IPS-NIHi7 (cell line): ENCODE data around the gene ATXN1.

ENCODE experiments used
- DNase-seq: peaks from one replicate; pipeline ENCODE4 v3.0.0; 2012; ENCODE audit warnings: mixed read lengths; ENCODE audit errors: extremely low spot score

Gene ATXN1

DNA sequence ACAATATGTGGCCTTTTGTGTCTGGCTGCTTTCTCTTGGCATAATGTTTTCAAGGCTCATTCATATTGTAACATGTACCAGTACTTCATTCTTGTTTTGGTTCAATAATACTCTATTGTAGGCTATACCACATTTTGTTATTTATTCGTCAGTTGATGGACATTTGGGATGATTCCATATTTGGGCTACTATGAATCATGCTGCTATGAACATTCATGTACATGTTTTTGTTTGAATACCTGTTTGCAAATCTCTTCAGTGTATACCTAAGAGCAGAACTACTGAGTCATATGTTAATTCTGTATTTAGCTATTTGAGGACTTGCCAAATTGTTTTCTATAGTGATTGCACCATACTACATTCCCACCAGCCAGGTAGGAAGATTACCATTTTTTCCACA, 263.0 kb downstream of the ATXN1 start:
- no peak for DNase-seq

DNA sequence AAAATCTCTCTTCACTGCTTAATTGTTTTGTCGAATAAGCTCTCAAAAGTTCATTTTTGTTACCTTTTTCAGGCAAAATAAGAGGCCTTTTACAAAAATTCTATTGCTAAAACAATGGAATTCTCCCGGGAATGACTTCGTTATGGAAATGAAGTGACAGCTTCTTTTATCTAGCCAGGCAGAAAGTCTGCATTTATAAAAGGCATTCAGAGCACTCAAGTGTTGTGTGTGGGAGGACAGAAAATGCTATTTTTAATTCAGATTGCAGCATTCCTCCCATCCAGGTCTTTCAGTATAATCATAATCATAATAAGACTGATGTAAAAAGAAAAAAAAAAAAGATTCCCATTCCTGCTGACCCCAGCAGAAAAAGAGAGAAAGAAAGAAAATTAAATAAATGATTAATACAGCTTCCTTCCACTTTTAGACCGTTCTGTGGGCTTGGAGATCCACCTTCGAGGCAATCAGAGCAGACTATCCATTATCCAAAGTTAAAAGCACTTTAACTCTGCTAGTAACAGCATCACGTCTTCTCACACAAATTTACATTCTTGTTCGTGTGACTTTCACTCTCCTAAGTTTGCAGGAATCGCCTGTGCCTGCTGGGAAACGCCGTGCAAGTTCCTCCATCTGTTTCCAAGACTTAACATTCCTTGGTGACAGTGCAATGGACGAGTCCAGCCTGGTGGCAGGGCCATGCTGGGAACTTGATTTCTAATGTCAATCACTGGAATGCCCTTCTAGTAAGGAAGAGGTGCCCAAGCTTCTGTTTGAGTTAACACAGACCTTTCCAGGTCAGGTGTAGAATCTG, 264.1 kb downstream of the ATXN1 start:
- DNase-seq: no peak

DNA sequence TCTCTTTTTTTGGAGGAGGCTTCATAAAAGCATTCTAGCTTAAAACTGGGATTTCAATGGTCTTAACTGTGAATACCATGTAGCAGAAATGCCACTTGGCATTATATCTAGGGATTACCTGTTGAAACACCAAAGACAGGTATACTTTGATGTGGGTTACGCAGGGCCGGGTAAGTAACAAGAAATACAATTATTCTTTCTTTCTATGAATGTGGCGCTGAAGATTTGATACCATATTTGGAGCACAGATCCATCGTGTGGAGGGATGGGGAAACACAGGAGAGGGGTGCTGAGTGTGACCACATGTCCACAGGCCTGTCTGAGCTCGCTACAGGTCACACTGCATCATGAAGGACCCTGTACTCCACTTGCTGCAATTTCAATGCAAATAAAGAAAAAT, 265.1 kb downstream of the ATXN1 start:
- no peak for DNase-seq

DNA sequence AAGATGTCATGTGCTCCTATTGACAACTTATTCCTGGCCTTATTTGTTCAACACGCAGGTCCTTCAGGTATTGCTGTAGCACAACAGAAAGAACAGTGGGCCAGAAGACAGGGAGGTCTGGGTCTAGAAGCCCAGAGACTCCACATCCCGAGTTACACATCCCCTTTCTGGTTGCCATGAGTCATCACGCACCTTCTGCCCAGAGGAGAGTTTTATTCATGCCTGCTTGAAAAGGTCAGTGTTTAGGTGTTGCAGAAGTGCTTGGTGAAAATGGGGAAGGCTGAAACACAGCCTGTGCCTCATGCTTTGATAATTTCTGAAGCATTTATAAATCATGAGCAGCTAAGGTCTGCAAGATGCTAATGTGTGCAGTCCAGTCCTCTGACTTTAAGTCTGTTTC, 266.5 kb downstream of the ATXN1 start:
- peak; percentile 57 for DNase-seq

DNA sequence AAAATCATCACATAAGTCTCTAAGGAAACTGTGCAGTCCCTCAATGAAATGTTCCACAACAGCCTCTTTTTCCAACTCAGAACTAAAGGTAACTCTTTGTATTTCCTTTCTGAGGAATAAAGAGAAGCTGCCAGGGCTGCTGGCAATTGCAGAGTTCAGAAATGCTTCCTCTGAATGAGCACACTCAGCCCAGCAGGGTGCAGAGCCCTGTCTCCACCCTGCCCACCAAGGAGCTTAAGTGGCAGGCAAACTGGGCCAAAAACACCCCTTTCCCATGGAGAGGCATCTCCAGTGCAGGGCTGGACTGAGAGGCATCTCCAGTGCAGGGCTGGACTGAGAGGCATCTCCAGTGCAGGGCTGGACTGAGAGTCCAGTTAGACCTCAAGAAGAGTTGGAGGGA, 267.5 kb downstream of the ATXN1 start:
- no peak for DNase-seq

DNA sequence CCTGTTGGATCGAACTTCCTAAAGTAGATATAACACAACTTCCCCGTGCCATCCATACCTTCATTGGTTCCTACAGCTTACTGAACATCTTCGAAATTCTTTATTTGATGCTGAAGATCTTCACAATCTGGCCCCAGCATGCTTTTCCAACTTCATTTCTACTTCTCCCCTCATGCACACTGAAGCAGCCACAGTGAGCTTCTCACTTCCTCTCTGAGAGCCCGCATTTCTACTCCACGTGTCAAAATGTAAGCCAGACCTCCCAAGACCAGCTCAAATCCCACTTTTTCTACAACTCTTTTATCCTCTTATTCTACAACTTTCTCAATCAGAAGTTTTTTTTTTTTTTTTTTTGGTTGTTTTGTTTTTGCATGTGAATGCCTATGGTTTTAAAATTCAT, 268.1 kb downstream of the ATXN1 start:
- no peak for DNase-seq

DNA sequence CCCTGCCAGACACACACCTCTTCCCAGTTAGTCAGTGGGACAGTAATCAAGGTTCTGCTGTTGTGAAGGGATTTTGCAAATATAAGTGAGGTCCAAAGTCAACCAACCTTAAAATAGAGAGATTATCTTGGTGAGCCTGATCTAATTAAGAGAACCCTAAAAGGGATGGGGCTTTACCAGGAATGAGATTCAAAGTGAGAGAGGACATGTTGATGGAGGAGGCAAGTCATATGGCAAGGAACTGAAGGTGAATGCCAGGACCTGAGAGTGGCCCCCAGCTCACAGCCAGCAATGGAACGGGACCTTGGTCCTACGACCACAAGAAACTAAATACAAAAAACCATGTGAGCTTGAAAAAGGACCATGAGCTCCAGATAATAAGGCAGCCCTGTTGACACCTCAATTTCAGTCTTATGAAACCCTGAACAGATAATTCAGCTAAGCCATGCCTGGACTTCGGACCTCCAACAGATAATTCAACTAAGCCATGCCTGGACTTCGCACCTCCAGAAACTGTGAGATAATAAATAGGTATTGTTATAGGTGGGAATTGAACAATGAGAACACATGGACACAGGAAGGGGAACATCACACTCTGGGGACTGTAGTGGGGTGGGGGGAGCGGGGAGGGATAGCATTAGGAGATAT, 269.5 kb downstream of the ATXN1 start:
- DNase-seq: no peak

DNA sequence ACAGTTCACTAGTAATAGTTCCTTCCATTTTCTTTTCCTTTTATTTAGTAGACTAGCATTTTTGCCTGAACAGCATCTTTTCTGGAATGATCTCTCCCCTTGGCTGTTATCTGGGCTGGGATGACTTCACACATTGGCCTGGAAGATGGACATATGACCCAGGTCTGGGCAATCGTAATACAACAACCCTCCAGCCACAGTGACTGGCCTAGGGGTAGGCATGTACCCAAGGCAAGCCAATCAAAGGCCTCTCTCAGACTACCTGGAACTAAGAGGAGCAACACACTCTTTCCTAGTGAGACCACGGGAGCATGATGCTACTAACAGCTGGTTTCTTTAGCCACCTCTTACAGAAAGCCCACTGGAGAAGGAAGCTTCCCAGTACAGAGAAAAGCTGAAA, 270.6 kb downstream of the ATXN1 start:
- no peak for DNase-seq

DNA sequence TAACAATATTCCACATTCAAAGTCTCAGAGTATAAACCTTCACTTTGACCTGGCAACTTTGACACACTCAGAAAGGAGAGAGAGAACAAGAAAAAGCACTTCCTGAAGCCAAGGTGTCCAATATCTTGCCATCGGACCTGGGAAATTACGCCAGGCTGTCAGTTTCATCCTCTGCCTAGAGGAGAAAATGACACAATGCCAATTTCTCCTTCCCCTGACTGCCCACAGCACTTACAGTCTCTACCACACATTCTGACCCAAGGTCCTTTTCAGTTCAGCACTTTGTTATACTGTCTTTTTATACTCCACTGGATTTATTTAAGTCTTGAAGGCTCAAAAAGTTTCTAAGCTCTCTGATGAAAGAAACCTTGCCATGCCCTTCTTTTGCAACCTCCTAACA, 272.4 kb downstream of the ATXN1 start:
- DNase-seq: no peak

DNA sequence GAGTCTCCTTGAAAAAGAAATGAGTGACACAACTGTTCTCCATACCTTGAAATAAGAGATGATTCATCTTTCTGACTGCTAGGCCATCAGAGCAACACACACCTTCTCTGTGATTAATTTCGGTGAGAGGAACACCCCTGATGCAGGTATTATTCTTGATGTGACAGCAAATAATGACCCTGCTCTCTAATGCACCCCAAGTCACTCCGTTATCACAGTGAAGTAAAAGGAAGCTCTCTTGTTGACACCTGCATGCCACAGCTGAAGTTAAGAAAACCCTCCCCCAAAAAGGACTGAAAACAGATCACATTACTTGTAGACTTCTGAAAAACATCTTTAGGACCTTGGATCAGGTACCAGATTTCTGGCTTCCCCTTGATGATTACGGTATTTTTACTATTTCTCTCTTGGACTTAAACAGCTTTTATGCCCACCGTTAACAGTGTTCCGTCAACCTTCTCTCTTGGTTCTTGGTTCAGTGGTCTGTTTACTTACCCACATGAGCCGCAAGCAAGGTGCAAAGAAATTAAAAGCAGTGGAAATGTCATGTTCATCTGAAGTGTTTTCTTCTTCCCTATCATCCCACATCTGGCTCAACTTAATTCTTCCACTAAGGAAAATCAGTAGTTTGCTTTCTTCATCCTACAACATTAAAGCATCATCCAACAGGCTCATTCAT, 273.1 kb downstream of the ATXN1 start:
- no peak for DNase-seq

DNA sequence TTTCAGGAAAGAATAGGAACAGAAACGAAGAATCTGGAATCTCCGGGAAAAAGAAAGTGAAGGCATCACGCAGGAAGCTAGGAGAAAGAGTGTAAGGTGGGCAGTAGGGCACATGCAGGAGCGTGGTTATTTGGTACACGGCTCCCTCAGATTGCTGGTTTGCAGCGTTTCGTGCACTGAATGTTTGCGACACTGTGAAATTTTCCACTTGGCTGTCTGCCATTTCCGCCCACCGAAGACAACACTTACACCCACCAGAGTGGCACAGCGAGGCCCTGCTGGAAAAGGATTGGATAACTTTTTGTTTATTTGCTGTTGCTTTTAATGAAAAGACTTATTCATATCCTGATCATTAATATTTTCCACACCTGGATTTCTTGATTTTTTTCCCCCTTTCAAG, 274.6 kb downstream of the ATXN1 start:
- no peak for DNase-seq

DNA sequence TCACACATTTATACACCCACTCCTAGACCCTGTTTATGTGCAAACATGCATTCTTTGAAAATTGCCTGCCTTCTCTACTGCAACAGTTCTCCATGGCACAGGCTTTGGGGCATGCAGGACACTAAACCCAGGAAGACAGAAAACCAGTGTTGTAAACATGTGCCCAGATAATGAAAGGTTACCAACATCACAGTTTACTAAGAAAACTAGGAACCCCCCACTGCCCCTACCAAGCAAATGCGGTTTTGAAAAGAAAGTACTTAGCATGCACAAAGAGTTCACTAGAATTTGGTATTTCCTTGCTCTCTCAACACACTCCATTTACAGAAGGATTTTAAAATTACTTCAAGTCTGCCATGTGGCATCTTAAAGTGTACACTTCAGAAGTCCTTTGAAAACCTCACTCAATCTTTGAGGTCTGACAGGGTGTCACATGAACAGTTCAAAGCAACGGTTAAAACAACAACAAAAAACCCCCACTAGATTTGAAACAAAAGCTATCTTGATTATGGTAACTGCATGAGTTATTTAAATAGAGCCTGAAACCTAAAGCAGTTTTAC, 277.9 kb downstream of the ATXN1 start:
- no peak for DNase-seq

DNA sequence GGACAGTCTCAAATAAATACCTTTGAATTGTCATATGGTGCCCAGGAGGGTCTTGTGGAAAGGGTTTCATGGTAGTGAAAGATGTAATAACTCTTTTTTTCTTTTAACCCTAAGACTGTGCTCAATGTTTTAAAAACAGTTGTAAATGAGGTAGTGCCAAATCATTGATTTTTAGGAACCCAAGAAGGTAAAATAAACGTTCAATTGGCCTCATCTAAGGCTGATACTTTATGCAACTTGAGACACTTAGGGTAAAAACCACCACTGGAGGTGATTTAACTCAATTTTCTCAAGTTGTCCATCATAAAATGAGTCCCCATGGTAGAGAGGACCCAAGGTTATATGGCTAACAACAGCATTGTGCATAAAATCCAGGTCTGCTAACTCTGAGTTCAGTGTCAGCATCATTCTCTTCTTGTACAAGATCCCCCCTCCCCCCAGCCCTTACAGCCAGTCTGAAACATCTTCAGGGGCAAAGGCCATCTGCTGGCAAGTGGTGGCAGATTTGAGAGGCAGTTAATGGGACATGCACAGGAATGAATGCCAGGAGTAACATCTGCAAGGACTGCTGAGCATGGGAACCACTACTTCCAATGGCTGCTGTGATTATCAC, 278.5 kb downstream of the ATXN1 start:
- no peak for DNase-seq

DNA sequence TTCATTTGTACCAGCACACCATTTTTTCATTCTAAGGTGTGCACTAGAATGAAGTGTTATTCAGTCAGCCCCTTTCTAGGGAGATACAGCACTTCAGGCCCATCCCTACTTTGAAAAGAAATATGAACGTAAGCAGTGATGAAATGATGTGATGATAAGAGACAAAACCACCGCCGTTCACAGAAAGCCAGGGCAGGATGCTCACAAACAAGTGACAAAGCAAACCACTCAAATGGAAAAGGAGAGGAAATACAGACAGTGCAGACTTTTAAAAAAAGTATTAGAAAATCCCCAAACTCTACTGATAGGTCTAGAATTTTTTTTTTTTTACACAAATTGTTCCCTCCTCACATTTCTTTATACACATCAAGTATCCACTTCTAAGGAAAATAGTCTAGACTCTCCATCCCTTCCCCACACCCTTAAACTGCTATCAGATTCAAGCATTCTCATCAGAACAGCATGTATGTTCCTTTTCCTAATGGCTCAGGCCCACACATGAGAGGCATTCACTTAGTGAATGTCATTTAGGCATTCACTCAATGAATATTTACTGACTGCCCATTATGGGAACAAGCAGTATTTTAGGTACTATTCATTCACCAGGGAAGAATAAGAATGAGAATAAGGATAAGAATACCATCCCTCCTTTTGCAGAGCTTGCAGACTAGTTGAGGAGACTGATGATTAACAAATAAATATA, 279.4 kb downstream of the ATXN1 start:
- no peak for DNase-seq

DNA sequence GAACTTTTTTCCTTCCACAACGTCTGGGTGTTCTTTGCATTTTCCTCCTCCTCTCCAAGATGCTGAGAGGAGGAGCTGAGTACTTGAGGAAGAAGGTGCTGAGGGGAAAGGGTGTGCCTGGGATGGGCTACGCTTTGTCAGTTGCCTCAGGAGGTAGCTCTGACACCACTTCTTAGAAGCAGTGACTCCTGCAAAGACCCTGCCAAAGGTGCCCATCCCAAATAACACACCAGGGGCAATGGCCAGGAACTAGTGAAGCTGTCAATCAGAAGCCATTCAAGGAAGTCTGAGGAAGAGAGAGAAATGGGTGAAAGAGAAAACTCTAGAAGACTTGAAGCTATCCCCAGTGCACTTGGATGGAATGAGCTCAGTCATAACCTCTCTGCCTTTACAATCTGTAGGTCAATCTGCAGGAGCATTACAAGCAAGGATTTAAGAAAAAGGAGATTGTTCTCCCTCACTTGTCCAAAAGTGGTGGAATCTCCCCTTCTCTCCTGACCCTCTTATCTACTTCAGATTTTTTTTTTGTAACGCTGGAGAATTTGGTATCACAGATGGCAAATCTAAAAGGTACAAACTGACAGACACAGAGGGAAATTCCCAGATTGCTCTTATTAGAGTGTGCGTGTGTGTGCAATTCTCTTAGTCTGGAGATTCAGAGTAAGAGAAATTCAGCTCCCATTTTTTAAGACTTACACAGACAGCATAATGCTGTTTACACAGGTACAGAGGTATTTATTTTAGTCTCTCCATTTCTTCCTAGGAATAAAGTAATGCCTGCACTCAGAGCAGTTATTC, 280.3 kb downstream of the ATXN1 start:
- DNase-seq: no peak

DNA sequence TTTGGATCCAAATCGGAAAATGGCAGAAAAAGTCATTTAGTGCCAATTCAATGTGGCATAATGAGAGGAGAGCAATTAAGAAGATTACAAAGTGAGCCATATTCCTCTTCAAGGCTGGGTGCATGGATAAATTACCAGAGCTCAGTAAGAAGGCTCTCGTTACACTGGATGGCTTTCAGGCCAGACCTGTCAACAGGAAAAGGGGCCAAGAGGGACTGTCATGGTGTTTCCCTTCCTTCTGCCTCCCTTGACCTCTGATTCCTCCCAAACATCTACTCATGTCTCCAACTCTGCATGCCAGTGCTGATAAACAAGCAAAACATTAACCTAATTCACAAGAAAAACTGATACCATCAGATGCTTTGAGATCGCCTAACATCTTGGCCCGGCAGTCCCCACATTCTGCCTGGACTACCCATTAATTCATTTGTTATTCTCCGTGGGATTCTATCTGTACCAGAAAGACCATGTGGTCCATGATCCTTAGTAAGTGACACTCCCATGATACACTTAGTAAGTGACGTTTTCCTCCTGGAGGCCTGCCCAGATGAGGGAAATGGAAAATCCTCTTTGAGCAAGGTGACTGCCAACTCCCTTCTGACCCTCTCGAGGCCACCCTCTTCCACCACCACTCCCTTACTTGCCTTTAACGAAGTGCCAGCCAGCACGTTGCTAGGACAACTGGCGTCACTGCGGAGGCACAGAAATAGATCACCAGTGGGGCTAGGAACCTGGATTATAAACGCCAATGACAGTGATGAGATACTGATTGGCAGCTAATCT, 283.7 kb downstream of the ATXN1 start:
- DNase-seq: no peak

DNA sequence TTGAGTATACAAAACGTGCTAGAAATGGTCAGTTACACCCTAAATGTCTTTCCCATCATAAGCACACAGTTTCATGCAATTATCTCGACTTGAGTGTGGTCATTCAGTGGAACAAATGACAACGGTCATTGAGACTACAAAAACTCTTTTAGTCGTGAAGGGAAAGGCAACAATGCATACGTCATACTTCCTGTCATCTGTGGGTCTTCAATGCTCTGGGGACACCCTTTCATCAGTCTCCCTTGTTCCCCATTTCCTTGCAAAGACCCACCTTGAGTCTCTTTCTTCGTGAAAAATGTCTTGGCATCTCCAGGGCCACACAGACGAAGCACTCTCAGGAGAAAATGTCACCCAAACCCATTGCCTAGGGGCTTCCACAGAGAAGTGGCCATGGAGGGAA, 284.4 kb downstream of the ATXN1 start:
- DNase-seq: no peak

DNA sequence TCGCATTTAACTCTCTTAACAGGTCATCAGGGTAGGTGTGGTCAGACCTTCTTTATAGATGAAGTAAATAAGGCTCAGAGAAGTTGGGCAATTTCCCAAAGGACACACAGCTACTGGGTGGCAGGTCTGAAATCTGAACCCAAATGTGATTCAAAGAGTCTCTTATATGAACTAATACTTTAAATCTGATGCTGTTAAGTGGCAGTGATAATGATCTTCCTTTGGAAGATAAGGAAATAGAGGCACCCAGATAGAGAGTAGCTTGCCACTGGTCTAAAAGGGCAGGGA, 285.8 kb downstream of the ATXN1 start:
- DNase-seq: no peak

DNA sequence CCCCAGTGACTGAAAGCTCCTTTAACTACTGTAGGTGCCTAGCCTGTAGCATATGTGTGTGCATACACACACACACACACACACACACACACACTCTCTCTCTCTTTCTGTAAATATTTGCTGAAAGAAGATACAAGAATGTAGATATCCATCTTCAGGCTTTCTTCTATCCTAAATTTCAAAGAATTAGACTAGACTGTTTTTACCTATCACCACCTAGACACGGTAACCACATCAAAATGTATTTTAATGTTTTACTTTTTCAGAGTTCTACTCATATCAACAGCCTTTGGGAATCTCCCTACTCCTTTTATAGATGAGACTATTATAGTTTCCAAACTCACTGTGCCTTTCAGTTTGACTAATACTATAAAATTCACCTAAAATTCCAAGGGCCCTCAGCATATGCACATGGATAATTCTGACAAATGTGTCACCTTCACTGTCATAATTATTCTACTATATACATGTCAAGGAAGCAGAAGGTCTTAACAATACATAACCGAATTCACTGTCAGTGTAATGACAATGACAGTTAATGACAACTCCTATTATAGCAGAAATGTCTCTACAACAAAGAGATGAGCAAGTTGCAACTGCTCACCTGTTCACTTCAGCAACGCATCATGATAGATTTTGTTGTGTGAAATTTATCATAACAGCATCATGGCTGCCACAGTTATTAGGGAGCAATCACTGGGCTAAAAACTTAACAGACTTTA, 286.3 kb downstream of the ATXN1 start:
- no peak for DNase-seq
